HepG2 (cell line): ENCODE measurements around the gene TM7SF3. TPM values are rescaled to one million over a fixed set of nuclear protein-coding genes. Genes with fewer than 3 reads are reported as not detected.

Experiments used
- ADNP ChIP-seq: sonication (generic); formaldehyde crosslinking; IDR thresholded peaks from 2 replicates; pipeline ENCODE4 v1.4.0; 2020; ENCODE audit warnings: missing genetic modification reagents
- ATM ChIP-seq: fragments of 450-650 bp; IDR thresholded peaks from 2 replicates; pipeline ENCODE4 v1.7.1; 2017; ENCODE audit warnings: mild to moderate bottlenecking, borderline replicate concordance
- ATRX ChIP-seq: sonication (generic); formaldehyde crosslinking; IDR thresholded peaks from 2 replicates; pipeline ENCODE4 v1.4.0; 2020; ENCODE audit warnings: missing genetic modification reagents, borderline replicate concordance
- BRCA1 ChIP-seq: sonication (generic); formaldehyde crosslinking; IDR thresholded peaks from 2 replicates; pipeline ENCODE4 v1.4.0; 2020; ENCODE audit warnings: missing genetic modification reagents
- DPF2 ChIP-seq: sonication (generic); formaldehyde crosslinking; IDR thresholded peaks from 2 replicates; pipeline ENCODE4 v1.4.0; 2020; ENCODE audit warnings: mild to moderate bottlenecking, low read depth, missing genetic modification reagents, borderline replicate concordance
- EEA1 ChIP-seq: sonication (generic); formaldehyde crosslinking; IDR thresholded peaks from 2 replicates; pipeline ENCODE4 v1.5.1; 2020; ENCODE audit warnings: mild to moderate bottlenecking, missing genetic modification reagents, borderline replicate concordance
- ESRRA ChIP-seq: sonication (generic); formaldehyde crosslinking; IDR thresholded peaks from 2 replicates; pipeline ENCODE4 v1.5.1; 2020; ENCODE audit warnings: mild to moderate bottlenecking, low read depth, missing genetic modification reagents
- FOXP1 ChIP-seq, 2 experiments: fragments of 450-650 bp in 1 of 2; IDR thresholded peaks; 2 replicates each; pipeline ENCODE4 v1.6.1; 2017 to 2018; ENCODE audit warnings: antibody characterized with exemption in 1 of 2
- MEF2D ChIP-seq: sonication (generic); formaldehyde crosslinking; IDR thresholded peaks from 2 replicates; pipeline ENCODE4 v1.5.1; 2020; ENCODE audit warnings: mild to moderate bottlenecking, missing genetic modification reagents
- NFYC ChIP-seq: IDR thresholded peaks from 2 replicates; pipeline ENCODE4 v1.6.1; 2016; ENCODE audit warnings: missing genetic modification reagents, missing compliant biosample characterization
- NONO ChIP-seq, 2 experiments: fragments of 450-650 bp in 1 of 2; sonication (generic) in 1 of 2; formaldehyde crosslinking in 1 of 2; IDR thresholded peaks in 1 of 2; conservative IDR thresholded peaks in 1 of 2; 2 replicates each; pipeline versions ENCODE4 v1.6.1 to v1.8.0; 2017 to 2022; ENCODE audit warnings: mild to moderate bottlenecking in 1 of 2, missing genetic modification reagents in 1 of 2, moderate library complexity in 1 of 2
- NR3C1 ChIP-seq: sonication (generic); formaldehyde crosslinking; IDR thresholded peaks from 2 replicates; pipeline ENCODE4 v1.4.0; 2020; ENCODE audit warnings: missing genetic modification reagents
- RBM22 ChIP-seq: fragments of 200-400 bp; formaldehyde crosslinking; optimal IDR thresholded peaks from 2 replicates; pipeline ENCODE3; 2017; ENCODE audit warnings: mild to moderate bottlenecking, low read length, moderate library complexity
- TAF1 ChIP-seq: sonication (generic); formaldehyde crosslinking; IDR thresholded peaks from 2 replicates; pipeline ENCODE4 v1.4.0; 2020; ENCODE audit warnings: missing genetic modification reagents
- THAP11 ChIP-seq: IDR thresholded peaks from 2 replicates; pipeline ENCODE4 v1.6.1; 2016; ENCODE audit warnings: missing biosample characterization, missing genetic modification reagents
- TOE1 ChIP-seq: sonication (generic); formaldehyde crosslinking; IDR thresholded peaks from 2 replicates; pipeline ENCODE4 v1.4.0; 2020; ENCODE audit warnings: mild to moderate bottlenecking, missing genetic modification reagents
- XRCC5 ChIP-seq: fragments of 200-400 bp; formaldehyde crosslinking; optimal IDR thresholded peaks from 2 replicates; pipeline ENCODE3; 2017; ENCODE audit warnings: mild to moderate bottlenecking, low read length
- ZFP36L1 ChIP-seq: sonication (generic); formaldehyde crosslinking; IDR thresholded peaks from 2 replicates; pipeline ENCODE4 v1.8.0; 2022; ENCODE audit warnings: mild to moderate bottlenecking, missing genetic modification reagents, moderate library complexity
- ZKSCAN5 ChIP-seq: sonication (generic); formaldehyde crosslinking; IDR thresholded peaks from 2 replicates; pipeline ENCODE4 v1.5.1; 2020; ENCODE audit warnings: mild to moderate bottlenecking, missing genetic modification reagents
- ZMYM3 ChIP-seq: sonication (generic); formaldehyde crosslinking; IDR thresholded peaks from 2 replicates; pipeline ENCODE4 v1.5.1; 2020; ENCODE audit warnings: mild to moderate bottlenecking, missing genetic modification reagents
- ZNF10 ChIP-seq: sonication (generic); formaldehyde crosslinking; IDR thresholded peaks from 2 replicates; pipeline ENCODE4 v1.4.0; 2020; ENCODE audit warnings: mild to moderate bottlenecking, low read depth, missing genetic modification reagents, borderline replicate concordance
- ZNF232 ChIP-seq: sonication (generic); formaldehyde crosslinking; IDR thresholded peaks from 2 replicates; pipeline ENCODE4 v1.4.0; 2020; ENCODE audit warnings: missing genetic modification reagents, borderline replicate concordance
- ZNF292 ChIP-seq: sonication (generic); formaldehyde crosslinking; IDR thresholded peaks from 2 replicates; pipeline ENCODE4 v1.8.1; 2022; ENCODE audit warnings: mild to moderate bottlenecking, low read depth, missing genetic modification reagents, borderline replicate concordance
- ZNF546 ChIP-seq: sonication (generic); formaldehyde crosslinking; conservative IDR thresholded peaks from 2 replicates; pipeline ENCODE4 v1.8.1; 2023; ENCODE audit warnings: mild to moderate bottlenecking, missing genetic modification reagents
- ZNF781 ChIP-seq: sonication (generic); formaldehyde crosslinking; IDR thresholded peaks from 2 replicates; pipeline ENCODE4 v1.5.1; 2020; ENCODE audit warnings: borderline replicate concordance, mild to moderate bottlenecking, missing genetic modification reagents; ENCODE audit errors: not compliant biosample characterization
- ZNF784 ChIP-seq: sonication (generic); formaldehyde crosslinking; IDR thresholded peaks from 2 replicates; pipeline ENCODE4 v1.5.1; 2020; ENCODE audit warnings: missing genetic modification reagents, mild to moderate bottlenecking, borderline replicate concordance
- ZSCAN5A ChIP-seq: sonication (generic); formaldehyde crosslinking; IDR thresholded peaks from 2 replicates; pipeline ENCODE4 v1.8.0; 2022; ENCODE audit warnings: mild to moderate bottlenecking, missing genetic modification reagents, borderline replicate concordance
- polyA plus RNA-seq, 8 experiments: library from polyadenylated mRNA; depleted of rRNA in 3 of 8; stranded (reverse) in 7 of 8; unstranded in 1 of 8; fragments of >200 nt; fragmentation: Illumina TruSeq in 4 of 8; extraction: Trizol in 4 of 8; gene quantifications; 2 replicates each; pipeline versions ENCODE4 v1.2.1 to v1.2.3, GENCODE V29; 2011 to 2016; ENCODE audit warnings: low read depth in 4 of 8, missing spikeins in 1 of 8, mixed read lengths in 1 of 8; ENCODE audit not compliant: insufficient read depth in 1 of 8
- total RNA-seq, 5 experiments: library from RNA; depleted of rRNA; stranded (reverse); fragments of >200 nt; fragmentation: Illumina TruSeq; extraction: Trizol; gene quantifications; 2 replicates each; pipeline ENCODE4 v1.2.3, GENCODE V29; 2016; ENCODE audit warnings: low read depth in 1 of 5
- TF ChIP-seq, protein P1 (sequence below): sonication (generic); formaldehyde crosslinking; IDR thresholded peaks from 2 replicates; pipeline ENCODE4 v1.4.0; 2020; ENCODE audit warnings: missing genetic modification reagents, mild to moderate bottlenecking, borderline replicate concordance

The TM7SF3 gene
- total and polyA plus RNA-seq, 2 of the 13 experiments (the other 11 are each of a cell fraction or from before 2014, with no cell fraction given): 116 to 142 TPM

DNA sequence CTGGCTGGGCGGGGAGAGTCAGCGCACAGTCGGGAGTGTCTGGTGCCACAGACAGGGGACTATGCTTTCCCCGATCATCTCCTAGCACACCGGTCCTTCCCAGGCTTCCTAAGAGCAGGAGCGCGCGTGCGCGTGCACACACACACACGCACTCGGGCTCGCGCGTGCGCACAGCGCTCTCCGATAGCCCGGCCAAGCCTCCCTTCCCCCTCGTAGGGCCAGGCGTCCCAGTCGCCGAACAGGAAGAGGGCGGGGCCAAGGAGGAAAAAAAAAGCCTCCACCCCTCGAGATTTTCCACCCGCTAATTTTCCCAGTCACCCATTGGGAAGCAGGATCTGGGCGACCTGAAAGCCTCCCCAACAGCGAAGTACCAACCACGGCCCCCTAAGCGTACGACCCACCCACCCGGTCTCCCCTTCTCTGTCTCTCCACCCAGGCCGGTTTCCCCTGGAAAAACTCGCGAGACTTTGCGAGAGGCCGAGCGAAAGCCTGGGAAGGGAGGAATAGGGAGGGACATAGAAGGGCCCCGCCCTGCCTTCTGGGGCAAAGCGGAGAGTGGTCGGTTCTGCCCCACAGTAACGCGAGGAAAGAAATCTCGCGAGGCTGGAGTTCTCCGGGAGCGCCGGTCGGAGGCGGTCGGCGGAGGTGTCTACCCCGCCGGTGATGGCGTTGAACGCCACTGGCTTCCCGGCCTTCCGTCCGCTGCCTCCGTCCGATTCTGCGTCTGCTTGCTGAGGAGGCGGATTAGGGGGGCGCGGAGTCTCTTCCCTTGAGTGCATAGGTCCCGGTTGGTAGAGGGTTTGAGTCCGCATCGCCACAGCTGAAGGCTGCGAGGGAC lies 76.1 kb downstream of the TM7SF3 start, which contains the start of the genes FGFR1OP2 and INTS13 (continued):
- TF ChIP-seq DPF2 (no peak), ADNP (no peak), FOXP1 (IDR thresholded peaks at IDR 0.05) (no peak), FOXP1 (CRISPR knock-in tag; IDR thresholded peaks at IDR 0.05) (no peak), ZNF232 (CRISPR knock-in tag) (peak; percentile 39; the same call in 1 of the 2 replicates), NR3C1 (CRISPR knock-in tag) (no peak), ATM (no peak), ZNF10 (no peak), RBM22 (no peak), ZNF292 (CRISPR knock-in tag) (peak; percentile 22; the same call in 1 of the 2 replicates), ATRX (no peak), TAF1 (CRISPR knock-in tag) (peak; percentile 79), ZFP36L1 (CRISPR knock-in tag) (no peak), NONO (IDR thresholded peaks at IDR 0.05) (no peak), NONO (CRISPR knock-in tag; conservative IDR thresholded peaks at IDR 0.05) (no peak), ZMYM3 (CRISPR knock-in tag) (no peak), ZNF781 (CRISPR knock-in tag) (peak; percentile 66), ZNF784 (no peak; the same call in 1 of the 2 replicates), MEF2D (CRISPR knock-in tag) (no peak), BRCA1 (CRISPR knock-in tag) (no peak), ESRRA (0 out of 2 replicates have a peak, but pooled peaks have one; percentile 24), THAP11 (CRISPR knock-in tag) (peak; percentile 52), NFYC (CRISPR knock-in tag) (peak; percentile 45; the same call in 1 of the 2 replicates), EEA1 (CRISPR knock-in tag) (peak; percentile 55; the same call in 1 of the 2 replicates), ZKSCAN5 (CRISPR knock-in tag) (no peak), XRCC5 (peak; percentile 14), TOE1 (CRISPR knock-in tag) (no peak), ZSCAN5A (CRISPR knock-in tag) (no peak), ZNF546 (no peak)
- TF ChIP-seq, protein P1, sequence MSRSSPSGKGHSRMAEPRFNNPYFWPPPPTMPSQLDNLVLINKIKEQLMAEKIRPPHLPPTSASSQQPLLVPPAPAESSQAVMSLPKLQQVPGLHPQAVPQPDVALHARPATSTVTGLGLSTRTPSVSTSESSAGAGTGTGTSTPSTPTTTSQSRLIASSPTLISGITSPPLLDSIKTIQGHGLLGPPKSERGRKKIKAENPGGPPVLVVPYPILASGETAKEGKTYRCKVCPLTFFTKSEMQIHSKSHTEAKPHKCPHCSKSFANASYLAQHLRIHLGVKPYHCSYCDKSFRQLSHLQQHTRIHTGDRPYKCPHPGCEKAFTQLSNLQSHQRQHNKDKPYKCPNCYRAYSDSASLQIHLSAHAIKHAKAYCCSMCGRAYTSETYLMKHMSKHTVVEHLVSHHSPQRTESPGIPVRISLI (CRISPR knock-in tag): peak; percentile 96
